Fibroblast of pulmonary artery (primary cell): ENCODE measurements around the gene EML6.
"Not testable (repeated sequence)": the region's sequence is repeated elsewhere in the genome, so short reads cannot be mapped to it uniquely, and the experiment has no call there.

Experiments used
- DNase-seq: peaks from one replicate; pipeline ENCODE4 v3.0.0-alpha.2; 2010; ENCODE audit warnings: low read depth
- H3K4me3 ChIP-seq: replicated peaks from 2 replicates; pipeline ENCODE4 v1.5.1; 2011; ENCODE audit warnings: low read depth, mild to moderate bottlenecking, control low read depth, low read length, moderate library complexity
- TF ChIP-seq, protein P1 (sequence below): IDR thresholded peaks from 2 replicates; pipeline ENCODE4 v1.5.1; 2011; ENCODE audit warnings: mild to moderate bottlenecking, control low read depth, low read length, inconsistent platforms; ENCODE audit errors: missing control alignments

EML6 gene

GRCh38 chr2:54979321-54980044 is 256.0 kb downstream of the EML6 start:
- TF ChIP-seq, protein P1, sequence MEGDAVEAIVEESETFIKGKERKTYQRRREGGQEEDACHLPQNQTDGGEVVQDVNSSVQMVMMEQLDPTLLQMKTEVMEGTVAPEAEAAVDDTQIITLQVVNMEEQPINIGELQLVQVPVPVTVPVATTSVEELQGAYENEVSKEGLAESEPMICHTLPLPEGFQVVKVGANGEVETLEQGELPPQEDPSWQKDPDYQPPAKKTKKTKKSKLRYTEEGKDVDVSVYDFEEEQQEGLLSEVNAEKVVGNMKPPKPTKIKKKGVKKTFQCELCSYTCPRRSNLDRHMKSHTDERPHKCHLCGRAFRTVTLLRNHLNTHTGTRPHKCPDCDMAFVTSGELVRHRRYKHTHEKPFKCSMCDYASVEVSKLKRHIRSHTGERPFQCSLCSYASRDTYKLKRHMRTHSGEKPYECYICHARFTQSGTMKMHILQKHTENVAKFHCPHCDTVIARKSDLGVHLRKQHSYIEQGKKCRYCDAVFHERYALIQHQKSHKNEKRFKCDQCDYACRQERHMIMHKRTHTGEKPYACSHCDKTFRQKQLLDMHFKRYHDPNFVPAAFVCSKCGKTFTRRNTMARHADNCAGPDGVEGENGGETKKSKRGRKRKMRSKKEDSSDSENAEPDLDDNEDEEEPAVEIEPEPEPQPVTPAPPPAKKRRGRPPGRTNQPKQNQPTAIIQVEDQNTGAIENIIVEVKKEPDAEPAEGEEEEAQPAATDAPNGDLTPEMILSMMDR = no peak
- no peak overlapping the region for H3K4me3 ChIP-seq
- DNase-seq = no peak

DNA sequence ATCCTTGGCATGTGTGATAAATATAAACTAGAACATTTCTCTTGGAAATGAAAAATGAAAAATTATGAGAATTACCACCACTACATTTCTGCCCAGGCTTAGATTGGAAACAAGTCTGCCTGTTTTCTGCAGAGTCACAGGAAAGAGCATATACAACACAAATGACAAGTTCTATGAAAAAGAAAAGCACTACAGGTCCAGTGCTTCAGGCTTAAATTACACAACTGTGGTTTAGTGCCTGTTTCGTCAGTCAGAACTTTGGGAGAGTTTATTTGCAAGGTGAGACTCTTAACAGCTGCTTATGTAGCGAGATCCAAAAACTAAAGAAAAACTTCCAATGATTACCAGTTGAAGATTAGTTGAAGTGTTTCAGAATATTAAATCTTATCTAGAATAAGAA is 257.9 kb downstream of the EML6 start:
- no peak for DNase-seq
- no peak overlapping the region for H3K4me3 ChIP-seq
- TF ChIP-seq, protein P1 = no peak

GRCh38 chr2:54983345-54984220 is 260.1 kb downstream of the EML6 start:
- no peak overlapping the region for H3K4me3 ChIP-seq
- DNase-seq = peak; percentile 45
- TF ChIP-seq, protein P1 = no peak

GRCh38 chr2:54984476-54984875 is 261.0 kb downstream of the EML6 start:
- DNase-seq = no peak
- TF ChIP-seq, protein P1 = no peak

GRCh38 chr2:54986264-54986663 is 262.8 kb downstream of the EML6 start:
- no peak for DNase-seq
- no peak overlapping the region for H3K4me3 ChIP-seq
- TF ChIP-seq, protein P1 = no peak

More at GRCh38 chr2:54984476-54984875, 261.0 kb downstream of the EML6 start:
- no peak overlapping the region for H3K4me3 ChIP-seq

DNA sequence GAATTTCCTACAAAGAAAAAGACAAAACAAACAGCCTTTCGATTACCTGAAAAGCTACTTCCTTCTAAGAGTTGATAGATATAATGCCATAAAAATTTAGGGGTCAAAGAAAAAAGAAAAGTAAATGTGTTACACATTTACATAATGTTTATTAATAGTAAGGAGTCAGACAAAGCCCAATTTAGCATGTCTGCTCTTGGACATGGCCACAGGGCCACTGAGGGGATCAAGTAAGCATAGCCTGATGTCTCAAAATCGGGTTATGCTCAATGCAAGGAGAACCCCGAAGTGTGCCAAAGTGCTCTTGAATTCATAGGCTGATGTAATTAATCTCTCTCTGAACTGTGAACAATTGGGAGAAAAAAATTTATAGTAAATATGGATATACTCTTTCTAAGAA is 265.1 kb downstream of the EML6 start:
- no peak for DNase-seq
- TF ChIP-seq, protein P1 = no peak
- H3K4me3 ChIP-seq = no peak overlapping the region

- not testable (repeated sequence) for H3K4me3 ChIP-seq, DNase-seq
Measured at GRCh38 chr2:54990694-54991093, 267.2 kb downstream of the EML6 start.
